ENCODE measurements around the gene NUP210. TPM values are rescaled to one million over a fixed set of nuclear protein-coding genes. Genes with fewer than 3 reads are reported as not detected.
"Not testable (repeated sequence)": the region's sequence is repeated elsewhere in the genome, so short reads cannot be mapped to it uniquely, and the experiment has no call there.

Gene NUP210
- total RNA-seq, 1 donor, result under 0.01 TPM

DNA sequence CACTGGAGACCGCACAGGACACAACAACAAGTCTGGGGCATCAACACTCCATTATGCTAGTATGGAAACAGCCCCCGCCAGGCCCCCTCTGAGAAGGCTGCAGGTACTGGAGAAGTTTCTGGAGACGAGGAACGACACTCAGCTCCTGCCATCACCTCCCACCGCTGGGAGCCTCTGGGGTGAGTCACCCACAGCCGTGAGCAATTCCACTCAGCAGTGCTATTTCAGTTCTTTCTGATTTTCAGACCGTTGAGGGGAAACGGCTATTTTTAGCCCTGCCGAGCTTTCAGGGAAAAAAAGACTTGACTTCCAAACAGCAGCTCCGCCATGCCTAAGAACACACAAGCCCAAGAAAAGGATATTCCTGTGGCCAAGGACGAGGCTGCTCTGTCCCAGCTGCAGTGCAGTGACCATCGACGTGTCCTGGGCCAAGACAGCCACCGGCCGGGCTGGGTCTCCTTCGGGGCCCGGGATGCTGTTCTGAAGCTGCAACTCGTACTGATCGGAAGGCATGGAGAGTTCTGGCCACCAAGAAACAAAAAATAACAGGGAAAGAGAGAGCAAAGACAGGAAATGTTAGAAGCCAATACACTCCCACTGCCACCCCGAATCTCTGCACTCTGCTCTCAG lies 40.8 kb downstream of the NUP210 start:
- TF ChIP-seq, protein P1, sequence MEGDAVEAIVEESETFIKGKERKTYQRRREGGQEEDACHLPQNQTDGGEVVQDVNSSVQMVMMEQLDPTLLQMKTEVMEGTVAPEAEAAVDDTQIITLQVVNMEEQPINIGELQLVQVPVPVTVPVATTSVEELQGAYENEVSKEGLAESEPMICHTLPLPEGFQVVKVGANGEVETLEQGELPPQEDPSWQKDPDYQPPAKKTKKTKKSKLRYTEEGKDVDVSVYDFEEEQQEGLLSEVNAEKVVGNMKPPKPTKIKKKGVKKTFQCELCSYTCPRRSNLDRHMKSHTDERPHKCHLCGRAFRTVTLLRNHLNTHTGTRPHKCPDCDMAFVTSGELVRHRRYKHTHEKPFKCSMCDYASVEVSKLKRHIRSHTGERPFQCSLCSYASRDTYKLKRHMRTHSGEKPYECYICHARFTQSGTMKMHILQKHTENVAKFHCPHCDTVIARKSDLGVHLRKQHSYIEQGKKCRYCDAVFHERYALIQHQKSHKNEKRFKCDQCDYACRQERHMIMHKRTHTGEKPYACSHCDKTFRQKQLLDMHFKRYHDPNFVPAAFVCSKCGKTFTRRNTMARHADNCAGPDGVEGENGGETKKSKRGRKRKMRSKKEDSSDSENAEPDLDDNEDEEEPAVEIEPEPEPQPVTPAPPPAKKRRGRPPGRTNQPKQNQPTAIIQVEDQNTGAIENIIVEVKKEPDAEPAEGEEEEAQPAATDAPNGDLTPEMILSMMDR (IDR thresholded peaks at IDR 0.05; ENCODE audit: extremely low read depth, low read depth, low read length), result no peak
- Histone ChIP-seq H3K9me3 (ENCODE audit: low read depth, low read length) (no peaks in the 10 kb centered on the region), H3K36me3 (ENCODE audit: insufficient read depth, low read length) (no peaks in the 10 kb centered on the region), H3K4me2 (ENCODE audit: insufficient read depth, low read length) (peak overlapping the region; percentile 81), H2AFZ (ENCODE audit: low read length) (peak overlapping the region; percentile 94), H3K79me2 (ENCODE audit: insufficient read depth, low read length) (no peaks in the 10 kb centered on the region), H4K20me1 (ENCODE audit: insufficient read depth, low read length) (no peaks in the 10 kb centered on the region), H3K4me1 (ENCODE audit: insufficient read depth, low read length) (peaks cover 35% of the 10 kb centered on the region), H3K4me3 (ENCODE audit: insufficient read depth, low read length) (peak overlapping the region; percentile 60), H3K27me3 (ENCODE audit: insufficient read depth, low read length) (no peaks in the 10 kb centered on the region), H3K27ac (ENCODE audit: low read depth, low read length) (peak overlapping the region; percentile 84)
- peak; percentile 97 for DNase-seq (ENCODE audit: insufficient read length, low spot score, missing footprints)

GRCh38 chr3:13378155-13378554 lies 42.0 kb downstream of the NUP210 start:
- no peak overlapping the region for H3K4me2 ChIP-seq (ENCODE audit: insufficient read depth, low read length)
- peaks cover 35% of the 10 kb centered on the region for H3K4me1 ChIP-seq (ENCODE audit: insufficient read depth, low read length)
- no peaks in the 10 kb centered on the region for H3K79me2 ChIP-seq (ENCODE audit: insufficient read depth, low read length)
- TF ChIP-seq, protein P1 (IDR thresholded peaks at IDR 0.05; ENCODE audit: extremely low read depth, low read depth, low read length), result no peak
- H2AFZ ChIP-seq (ENCODE audit: low read length), result no peak overlapping the region
- no peaks in the 10 kb centered on the region for H3K36me3 ChIP-seq (ENCODE audit: insufficient read depth, low read length)
- peak; percentile 52 for DNase-seq (ENCODE audit: insufficient read length, low spot score, missing footprints)
- H3K9me3 ChIP-seq (ENCODE audit: low read depth, low read length), result no peaks in the 10 kb centered on the region
- H3K27me3 ChIP-seq (ENCODE audit: insufficient read depth, low read length), result no peaks in the 10 kb centered on the region
- H4K20me1 ChIP-seq (ENCODE audit: insufficient read depth, low read length), result no peaks in the 10 kb centered on the region
- H3K4me3 ChIP-seq (ENCODE audit: insufficient read depth, low read length), result no peak overlapping the region
- no peak overlapping the region for H3K27ac ChIP-seq (ENCODE audit: low read depth, low read length)

DNA sequence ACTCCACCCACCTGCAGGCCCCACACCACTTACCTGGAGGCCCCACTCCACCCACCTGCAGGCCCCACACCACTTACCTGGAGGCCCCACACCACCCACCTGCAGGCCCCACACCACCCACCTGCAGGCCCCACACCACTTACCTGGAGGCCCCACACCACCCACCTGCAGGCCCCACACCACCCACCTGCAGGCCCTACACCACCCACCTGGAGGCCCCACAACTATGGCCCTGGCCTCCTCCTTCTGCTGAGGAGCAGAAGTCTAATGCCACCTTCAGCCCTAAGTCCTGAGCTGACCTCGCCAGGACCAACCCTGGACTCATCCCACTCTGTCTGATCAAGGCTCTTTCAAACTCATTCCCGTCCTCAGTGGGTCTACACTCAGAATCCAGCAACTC lies 42.4 kb downstream of the NUP210 start:
- not testable (repeated sequence) for H3K9me3 ChIP-seq (ENCODE audit: low read depth, low read length); H2AFZ ChIP-seq (ENCODE audit: low read length)
- peak; percentile 68 for DNase-seq (ENCODE audit: insufficient read length, low spot score, missing footprints)

GRCh38 chr3:13377021-13377420 lies 43.1 kb downstream of the NUP210 start:
- no peaks in the 10 kb centered on the region for H3K79me2 ChIP-seq (ENCODE audit: insufficient read depth, low read length)
- H3K4me3 ChIP-seq (ENCODE audit: insufficient read depth, low read length), result no peak overlapping the region
- TF ChIP-seq, protein P1 (IDR thresholded peaks at IDR 0.05; ENCODE audit: extremely low read depth, low read depth, low read length), result no peak
- H3K27me3 ChIP-seq (ENCODE audit: insufficient read depth, low read length), result no peaks in the 10 kb centered on the region
- H3K36me3 ChIP-seq (ENCODE audit: insufficient read depth, low read length), result no peaks in the 10 kb centered on the region
- no peaks in the 10 kb centered on the region for H4K20me1 ChIP-seq (ENCODE audit: insufficient read depth, low read length)
- H3K4me1 ChIP-seq (ENCODE audit: insufficient read depth, low read length), result peaks cover 35% of the 10 kb centered on the region
- no peaks in the 10 kb centered on the region for H3K9me3 ChIP-seq (ENCODE audit: low read depth, low read length)
- no peak overlapping the region for H3K4me2 ChIP-seq (ENCODE audit: insufficient read depth, low read length)
- peak; percentile 69 for DNase-seq (ENCODE audit: insufficient read length, low spot score, missing footprints)
- H3K27ac ChIP-seq (ENCODE audit: low read depth, low read length), result no peak overlapping the region
- no peak overlapping the region for H2AFZ ChIP-seq (ENCODE audit: low read length)

More for the DNA sequence above, 42.4 kb downstream of the NUP210 start:
- H3K4me2 ChIP-seq (ENCODE audit: insufficient read depth, low read length); H3K36me3 ChIP-seq (ENCODE audit: insufficient read depth, low read length); H3K4me3 ChIP-seq (ENCODE audit: insufficient read depth, low read length); H3K27me3 ChIP-seq (ENCODE audit: insufficient read depth, low read length); H3K27ac ChIP-seq (ENCODE audit: low read depth, low read length); H3K79me2 ChIP-seq (ENCODE audit: insufficient read depth, low read length); H4K20me1 ChIP-seq (ENCODE audit: insufficient read depth, low read length): not testable (repeated sequence)
- H3K4me1 ChIP-seq (ENCODE audit: insufficient read depth, low read length), result peaks cover 35% of the 10 kb centered on the region
